OCI-LY7 (cell line): ENCODE data around the gene MYMK. TPM values are rescaled to one million over a fixed set of nuclear protein-coding genes. Genes with fewer than 3 reads are reported as not detected.

Experiments
- BruUV-seq: library from RNA; stranded (reverse); fragments of 400-500 nt; replicated peaks from 2 replicates; lab custom pipeline; 2021; lab: Mats Ljungman, UMichigan
- CTCF ChIA-PET: fragments of 300-600 bp; sonication (Branson Sonifier 250); formaldehyde crosslinking; loops from one replicate; lab custom pipeline; 2022; ENCODE audit warnings: antibody characterized with exemption; ENCODE audit not compliant: unreplicated experiment; lab: Charles Lee
- POLR2A ChIA-PET: fragments of 300-600 bp; sonication (Branson Sonifier 250); formaldehyde crosslinking; loops from one replicate; lab custom pipeline; 2022; ENCODE audit warnings: antibody characterized with exemption; lab: Charles Lee
- DNase-seq: peaks from one replicate; pipeline ENCODE4 v3.0.0-alpha.2; 2015; ENCODE audit warnings: low spot score
- H2AFZ ChIP-seq: fragments of 200-600 bp; sonication (generic), shearing (Covaris generic); 2 replicates; pipeline ENCODE4 v1.6.1; 2014; ENCODE audit warnings: mild to moderate bottlenecking, antibody characterized with exemption, low read length, moderate library complexity
- H3K27ac ChIP-seq: fragments of 200-600 bp; sonication (generic); 2 replicates; pipeline ENCODE4 v1.5.1; 2014; ENCODE audit warnings: mixed run types, low read depth, mild to moderate bottlenecking, moderate library complexity, low read length, inconsistent platforms; ENCODE audit not compliant: poor library complexity, severe bottlenecking
- H3K36me3 ChIP-seq: fragments of 200-600 bp; sonication (generic); 2 replicates; pipeline ENCODE4 v1.6.1; 2014; ENCODE audit warnings: mild to moderate bottlenecking, antibody characterized with exemption, low read length, moderate library complexity, mixed read lengths; ENCODE audit not compliant: insufficient read depth
- H3K4me1 ChIP-seq: fragments of 200-600 bp; sonication (generic); 2 replicates; pipeline ENCODE4 v1.5.1; 2014; ENCODE audit warnings: mild to moderate bottlenecking, low read length; ENCODE audit not compliant: insufficient read depth, poor library complexity, severe bottlenecking
- H3K4me2 ChIP-seq: fragments of 200-600 bp; sonication (generic); 2 replicates; pipeline ENCODE4 v1.6.1; 2014; ENCODE audit warnings: mild to moderate bottlenecking, low read length
- H3K4me3 ChIP-seq: fragments of 200-600 bp; sonication (generic); 2 replicates; pipeline ENCODE4 v1.5.1; 2014; ENCODE audit warnings: mild to moderate bottlenecking, low read depth, low read length; ENCODE audit not compliant: poor library complexity, severe bottlenecking
- H3K79me2 ChIP-seq: fragments of 200-600 bp; sonication (generic); 2 replicates; pipeline ENCODE4 v1.6.1; 2016; ENCODE audit warnings: low read depth, mild to moderate bottlenecking, low read length, moderate library complexity, mixed read lengths; ENCODE audit not compliant: insufficient read depth
- H3K9me2 ChIP-seq: fragments of 200-600 bp; sonication (generic); 2 replicates; pipeline ENCODE4 v1.6.1; 2016; ENCODE audit warnings: mild to moderate bottlenecking, low read length, mixed read lengths; ENCODE audit not compliant: insufficient read depth
- H3K9me3 ChIP-seq: fragments of 200-600 bp; sonication (generic); 2 replicates; pipeline ENCODE4 v1.6.1; 2014; ENCODE audit warnings: mild to moderate bottlenecking, mixed run types, low read length, mixed read lengths
- H4K20me1 ChIP-seq: fragments of 200-600 bp; sonication (generic); 2 replicates; pipeline ENCODE4 v1.6.1; 2014; ENCODE audit warnings: mild to moderate bottlenecking, antibody characterized with exemption, low read length, moderate library complexity, mixed read lengths; ENCODE audit not compliant: insufficient read depth
- CTCF ChIP-seq: fragments of 200-600 bp; sonication (generic); conservative IDR thresholded peaks from 2 replicates; pipeline ENCODE4 v1.5.1; 2014; ENCODE audit warnings: mild to moderate bottlenecking, antibody characterized with exemption, low read length, moderate library complexity, mixed read lengths
- EZH2phosphoT487 ChIP-seq: fragments of 200-600 bp; sonication (generic); IDR thresholded peaks from 2 replicates; pipeline ENCODE4 v1.6.1; 2018; ENCODE audit warnings: low read depth, borderline replicate concordance, mild to moderate bottlenecking, mixed run types, antibody characterized with exemption, low read length, moderate library complexity, mixed read lengths
- intact Hi-C: fragments of 100-400 bp; cut with micrococcal nuclease; formaldehyde crosslinking; loops from one replicate; pipeline ENCODE4 v1.10.0; 2022; ENCODE audit not compliant: unreplicated experiment
- total RNA-seq, 2 experiments: library from RNA; depleted of rRNA in 1 of 2; stranded (reverse); fragments of >200 nt in 1 of 2; shearing (Covaris generic) in 1 of 2; gene quantifications; 2 replicates each; pipeline ENCODE4 v1.2.3, GENCODE V29; 2014 to 2022

Gene MYMK
- total RNA-seq, 2 experiments from 2014 or later: not detected

GRCh38 chr9:133499132-133499891, 25.4 kb downstream of the MYMK start:
- H3K4me2 ChIP-seq: no peak overlapping the region

GRCh38 chr9:133496861-133497842, 27.6 kb downstream of the MYMK start:
- no peak overlapping the region for H3K4me2 ChIP-seq
- intact Hi-C loops: no loop called here
- no peaks in the 10 kb centered on the region for H4K20me1 ChIP-seq
- CTCF ChIA-PET: no interaction called here
- POLR2A ChIA-PET: no interaction called here
- H3K27ac ChIP-seq: no peak overlapping the region
- 0 out of 2 replicates have a peak, but pooled peaks cover 8% of the 10 kb centered on the region for H3K9me3 ChIP-seq
- BruUV-seq: no TSS peak
- no peaks in the 10 kb centered on the region for H3K4me1 ChIP-seq
- H3K4me3 ChIP-seq: no peak overlapping the region
- TF ChIP-seq EZH2phosphoT487 (no peak), CTCF (no peak)
- H3K79me2 ChIP-seq: no peaks in the 10 kb centered on the region
- DNase-seq: no peak
- H3K9me2 ChIP-seq: no peaks in the 10 kb centered on the region
- no peaks in the 10 kb centered on the region for H3K36me3 ChIP-seq
- no peak overlapping the region for H2AFZ ChIP-seq

More at GRCh38 chr9:133499132-133499891, 25.4 kb downstream of the MYMK start:
- Histone ChIP-seq H3K9me2 (no peaks in the 10 kb centered on the region), H3K4me1 (no peaks in the 10 kb centered on the region), H3K27ac (no peak overlapping the region), H3K9me3 (0 out of 2 replicates have a peak, but pooled peaks cover 14% of the 10 kb centered on the region), H4K20me1 (no peaks in the 10 kb centered on the region), H2AFZ (no peak overlapping the region), H3K4me3 (no peak overlapping the region), H3K79me2 (no peaks in the 10 kb centered on the region), H3K36me3 (no peaks in the 10 kb centered on the region)
- ChIA-PET CTCF (interaction anchor here (0.6 to 1.0 kb wide), 2 partner anchors 40 to 57 kb away, joined by 3 to 4 read pairs; partner anchors contain the start of gene CACFD1), POLR2A (no interaction called here)
- intact Hi-C loops: no loop called here
- BruUV-seq: no TSS peak
- no peak for DNase-seq
- no peak for TF ChIP-seq EZH2phosphoT487
- no peak for TF ChIP-seq CTCF
